Measurements from ENCODE around the gene ARSG.

DNA sequence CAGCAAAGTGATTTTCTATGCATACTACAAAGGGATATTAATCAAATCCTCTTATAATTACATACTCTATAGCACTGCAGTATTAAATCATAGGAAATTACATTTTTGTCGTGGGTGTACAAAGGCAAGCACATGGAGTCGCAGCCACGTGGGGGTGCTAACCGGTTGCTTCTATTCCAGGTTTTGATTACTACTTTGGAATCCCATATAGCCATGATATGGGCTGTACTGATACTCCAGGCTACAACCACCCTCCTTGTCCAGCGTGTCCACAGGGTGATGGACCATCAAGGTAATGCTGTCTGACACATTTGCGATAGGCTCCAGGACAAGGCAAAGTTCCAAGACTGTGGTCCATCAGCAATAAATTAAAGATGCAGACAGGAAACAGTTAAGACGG is 60.1 kb downstream of the ARSG start:
- TF ChIP-seq, protein P1, sequence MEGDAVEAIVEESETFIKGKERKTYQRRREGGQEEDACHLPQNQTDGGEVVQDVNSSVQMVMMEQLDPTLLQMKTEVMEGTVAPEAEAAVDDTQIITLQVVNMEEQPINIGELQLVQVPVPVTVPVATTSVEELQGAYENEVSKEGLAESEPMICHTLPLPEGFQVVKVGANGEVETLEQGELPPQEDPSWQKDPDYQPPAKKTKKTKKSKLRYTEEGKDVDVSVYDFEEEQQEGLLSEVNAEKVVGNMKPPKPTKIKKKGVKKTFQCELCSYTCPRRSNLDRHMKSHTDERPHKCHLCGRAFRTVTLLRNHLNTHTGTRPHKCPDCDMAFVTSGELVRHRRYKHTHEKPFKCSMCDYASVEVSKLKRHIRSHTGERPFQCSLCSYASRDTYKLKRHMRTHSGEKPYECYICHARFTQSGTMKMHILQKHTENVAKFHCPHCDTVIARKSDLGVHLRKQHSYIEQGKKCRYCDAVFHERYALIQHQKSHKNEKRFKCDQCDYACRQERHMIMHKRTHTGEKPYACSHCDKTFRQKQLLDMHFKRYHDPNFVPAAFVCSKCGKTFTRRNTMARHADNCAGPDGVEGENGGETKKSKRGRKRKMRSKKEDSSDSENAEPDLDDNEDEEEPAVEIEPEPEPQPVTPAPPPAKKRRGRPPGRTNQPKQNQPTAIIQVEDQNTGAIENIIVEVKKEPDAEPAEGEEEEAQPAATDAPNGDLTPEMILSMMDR (IDR thresholded peaks at IDR 0.05), result no peak
- TF ChIP-seq POLR2A (IDR thresholded peaks at IDR 0.05), result no peak
